Activated B cell treated with CpG ODN at 0.5 μM for 24 hours (primary cell): ENCODE results near the gene CXXC5. TPM values are rescaled to one million over a fixed set of nuclear protein-coding genes. Genes with fewer than 3 reads are reported as not detected.

ENCODE experiments used
- ATAC-seq: fragments of 200-7000 bp; cut with Tn5 transposase; one replicate; pipeline ENCODE4 v1.10.0; 2021; ENCODE audit warnings: low read depth, mild to moderate bottlenecking, moderate library complexity
- CTCF ChIA-PET: fragments of 350-600 bp; sonication (Branson Sonifier 250); formaldehyde crosslinking; loops from one replicate; lab custom pipeline; 2021; ENCODE audit warnings: antibody characterized with exemption; lab: Charles Lee
- POLR2A ChIA-PET: fragments of 350-600 bp; sonication (Branson Sonifier 250); formaldehyde crosslinking; loops from one replicate; lab custom pipeline; 2021; ENCODE audit warnings: antibody characterized with exemption; lab: Charles Lee
- DNase-seq: peaks from one replicate; pipeline ENCODE4 v3.0.0; 2022
- H3K27ac Mint-ChIP-seq: one replicate; pipeline ENCODE4 v1.8.0; 2020; ENCODE audit warnings: mixed read lengths
- H3K27me3 Mint-ChIP-seq: one replicate; pipeline ENCODE4 v1.8.0; 2021; ENCODE audit warnings: mixed read lengths
- H3K36me3 Mint-ChIP-seq: one replicate; pipeline ENCODE4 v1.8.0; 2021; ENCODE audit warnings: low read depth, mixed read lengths
- H3K4me1 Mint-ChIP-seq: one replicate; pipeline ENCODE4 v1.8.0; 2021; ENCODE audit warnings: mixed read lengths
- H3K4me3 Mint-ChIP-seq: one replicate; pipeline ENCODE4 v1.8.0; 2020; ENCODE audit warnings: mild to moderate bottlenecking, mixed read lengths
- H3K9me3 Mint-ChIP-seq: one replicate; pipeline ENCODE4 v1.8.0; 2020; ENCODE audit warnings: mixed read lengths
- intact Hi-C: fragments of 100-400 bp; cut with micrococcal nuclease; formaldehyde crosslinking; loops from one replicate; pipeline ENCODE4 v1.15.1; 2024
- total RNA-seq: library from RNA; stranded (reverse); gene quantifications from 2 replicates; pipeline ENCODE4 v1.2.3, GENCODE V29; 2022
- TF ChIP-seq, protein P1 (sequence below): fragments of 200-600 bp; IDR thresholded peaks from one replicate; pipeline ENCODE4 v1.8.0; 2022; ENCODE audit warnings: antibody characterized with exemption, mild to moderate bottlenecking

Gene CXXC5
- total RNA-seq, 1 donor from 2014 or later = 115 TPM

DNA sequence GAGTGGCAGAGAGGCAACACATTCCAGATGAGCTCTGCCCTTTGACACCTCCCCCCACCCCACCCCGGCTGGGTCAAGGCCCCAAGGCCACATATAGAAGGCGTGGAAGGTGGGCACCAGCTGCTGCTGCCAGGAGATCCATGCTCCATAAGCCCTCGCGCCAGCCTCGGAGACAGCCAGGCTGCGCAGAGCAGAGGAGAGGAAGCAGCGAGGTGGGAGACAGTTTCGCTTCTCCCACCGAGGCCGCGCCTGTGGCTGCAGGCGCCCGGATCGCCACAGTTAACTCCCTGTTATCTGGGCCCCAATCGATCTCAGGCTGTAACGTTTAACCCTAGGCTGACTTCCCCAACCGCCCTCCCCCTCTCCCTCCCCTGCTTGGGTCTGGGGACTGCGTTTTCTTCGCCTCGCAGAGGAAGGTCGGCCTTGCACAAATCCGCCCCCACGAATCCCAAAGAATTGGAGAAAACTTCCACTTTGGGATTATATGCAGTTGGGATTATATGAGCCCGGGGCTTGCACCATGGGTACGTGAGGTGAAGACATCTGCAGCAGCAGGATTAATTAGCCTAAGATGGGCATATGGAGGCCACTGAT, 1.1 kb upstream of the CXXC5 start:
- ATAC-seq (no peak), DNase-seq (peak; percentile 19)
- Mint-ChIP-seq H3K36me3 (peaks cover 11% of the 10 kb centered on the region), H3K27ac (peak overlapping the region; percentile 74), H3K27me3 (no peaks in the 10 kb centered on the region), H3K4me1 (peaks cover 66% of the 10 kb centered on the region), H3K4me3 (peak overlapping the region; percentile 81), H3K9me3 (no peaks in the 10 kb centered on the region)
- intact Hi-C loops = no loop called here
- TF ChIP-seq, protein P1, sequence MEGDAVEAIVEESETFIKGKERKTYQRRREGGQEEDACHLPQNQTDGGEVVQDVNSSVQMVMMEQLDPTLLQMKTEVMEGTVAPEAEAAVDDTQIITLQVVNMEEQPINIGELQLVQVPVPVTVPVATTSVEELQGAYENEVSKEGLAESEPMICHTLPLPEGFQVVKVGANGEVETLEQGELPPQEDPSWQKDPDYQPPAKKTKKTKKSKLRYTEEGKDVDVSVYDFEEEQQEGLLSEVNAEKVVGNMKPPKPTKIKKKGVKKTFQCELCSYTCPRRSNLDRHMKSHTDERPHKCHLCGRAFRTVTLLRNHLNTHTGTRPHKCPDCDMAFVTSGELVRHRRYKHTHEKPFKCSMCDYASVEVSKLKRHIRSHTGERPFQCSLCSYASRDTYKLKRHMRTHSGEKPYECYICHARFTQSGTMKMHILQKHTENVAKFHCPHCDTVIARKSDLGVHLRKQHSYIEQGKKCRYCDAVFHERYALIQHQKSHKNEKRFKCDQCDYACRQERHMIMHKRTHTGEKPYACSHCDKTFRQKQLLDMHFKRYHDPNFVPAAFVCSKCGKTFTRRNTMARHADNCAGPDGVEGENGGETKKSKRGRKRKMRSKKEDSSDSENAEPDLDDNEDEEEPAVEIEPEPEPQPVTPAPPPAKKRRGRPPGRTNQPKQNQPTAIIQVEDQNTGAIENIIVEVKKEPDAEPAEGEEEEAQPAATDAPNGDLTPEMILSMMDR = no peak
- ChIA-PET CTCF (interaction anchor here (1.8 to 9.8 kb wide), 2 partner anchors 12 to 43 kb away, joined by 18 to 169 read pairs; no protein-coding TSS in a partner anchor), POLR2A (interaction anchor here (1.2 to 16.5 kb wide), 8 partner anchors 11 to 103 kb away, joined by 3 to 772 read pairs (median 10); no protein-coding TSS in a partner anchor)

- Mint-ChIP-seq H3K36me3 (peaks cover 11% of the 10 kb centered on the region), H3K4me3 (peak overlapping the region; percentile 81), H3K4me1 (peaks cover 66% of the 10 kb centered on the region), H3K27ac (peak overlapping the region; percentile 74), H3K9me3 (no peaks in the 10 kb centered on the region), H3K27me3 (no peaks in the 10 kb centered on the region)
- TF ChIP-seq, protein P1 = no peak
- CTCF ChIA-PET = interaction anchor here (1.0 to 9.8 kb wide), 8 partner anchors 12 to 117 kb away, joined by 3 to 169 read pairs (median 4); partner anchors contain the start of gene UBE2D2
- intact Hi-C loops = loop anchor here (1.0 to 2.0 kb wide), 3 partner anchors 10 to 63 kb away; no protein-coding TSS in a partner anchor
- POLR2A ChIA-PET = interaction anchor here (0.6 to 16.5 kb wide), 19 partner anchors 11 to 450 kb away, joined by 3 to 772 read pairs (median 5); partner anchors contain the start of gene UBE2D2
- DNase-seq = peak; percentile 19
- no peak for ATAC-seq
Observed at GRCh38 chr5:139647506-139648204, 494 bp upstream of the CXXC5 start.

DNA sequence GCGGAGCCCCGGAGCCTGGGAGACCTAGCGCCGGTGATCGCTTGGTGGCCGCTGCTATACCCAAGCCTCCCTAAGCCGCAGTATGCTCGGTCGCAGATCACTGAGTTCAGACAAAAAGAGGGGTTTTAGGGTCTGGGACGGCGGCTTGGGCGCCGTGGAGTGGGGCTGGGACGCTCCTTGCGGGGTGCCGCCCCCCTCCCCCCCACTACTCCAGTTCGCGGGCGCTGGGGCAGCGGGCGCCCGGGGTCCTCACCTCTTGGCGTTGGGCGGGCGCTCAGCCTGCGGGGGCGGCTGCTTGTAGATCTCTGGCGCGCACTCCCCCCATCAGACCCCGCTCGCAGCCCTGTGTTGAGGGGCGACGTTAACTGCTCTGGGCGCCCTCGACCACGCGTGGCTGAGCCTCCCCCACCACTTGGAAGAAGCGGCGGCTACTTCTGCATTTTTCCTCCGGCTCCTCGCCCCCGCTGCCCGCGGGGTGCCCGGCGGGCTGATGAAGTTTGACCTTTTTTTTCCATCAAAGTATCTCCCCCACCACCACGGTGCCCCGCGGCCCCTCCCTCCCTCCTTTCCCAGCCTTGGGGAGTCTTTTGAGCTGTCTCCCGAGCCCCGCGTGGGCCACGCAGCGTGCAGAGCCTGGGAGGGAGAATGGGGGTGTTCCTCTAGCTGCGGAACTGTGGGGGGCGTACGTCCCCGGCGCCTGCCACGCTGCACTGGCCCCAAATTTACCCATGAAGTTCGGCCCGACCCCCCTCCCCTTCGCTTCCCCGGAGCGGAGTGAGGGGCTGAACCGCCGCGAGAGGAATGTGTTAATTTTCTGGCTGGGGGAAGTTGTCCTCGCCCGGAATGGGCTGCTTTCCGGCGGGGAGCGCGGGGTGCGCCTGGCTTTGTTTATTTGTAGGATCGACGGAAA, 1.2 kb downstream of the CXXC5 start:
- ChIA-PET CTCF (interaction anchor here (1.4 to 9.8 kb wide), 8 partner anchors 11 to 116 kb away, joined by 3 to 169 read pairs (median 14); no protein-coding TSS in a partner anchor), POLR2A (interaction anchor here (0.5 to 16.5 kb wide), 14 partner anchors 13 to 375 kb away, joined by 3 to 772 read pairs (median 10); no protein-coding TSS in a partner anchor)
- Mint-ChIP-seq H3K4me3 (peak overlapping the region; percentile 98), H3K9me3 (no peaks in the 10 kb centered on the region), H3K27me3 (no peaks in the 10 kb centered on the region), H3K4me1 (peaks cover 74% of the 10 kb centered on the region), H3K36me3 (peaks cover 13% of the 10 kb centered on the region), H3K27ac (peak overlapping the region; percentile 94)
- TF ChIP-seq, protein P1 = no peak
- DNase-seq (peak; percentile 61), ATAC-seq (peak; percentile 9)
- intact Hi-C loops = loop anchor here (1.0 to 2.0 kb wide), 3 partner anchors 21 to 116 kb away; no protein-coding TSS in a partner anchor

DNA sequence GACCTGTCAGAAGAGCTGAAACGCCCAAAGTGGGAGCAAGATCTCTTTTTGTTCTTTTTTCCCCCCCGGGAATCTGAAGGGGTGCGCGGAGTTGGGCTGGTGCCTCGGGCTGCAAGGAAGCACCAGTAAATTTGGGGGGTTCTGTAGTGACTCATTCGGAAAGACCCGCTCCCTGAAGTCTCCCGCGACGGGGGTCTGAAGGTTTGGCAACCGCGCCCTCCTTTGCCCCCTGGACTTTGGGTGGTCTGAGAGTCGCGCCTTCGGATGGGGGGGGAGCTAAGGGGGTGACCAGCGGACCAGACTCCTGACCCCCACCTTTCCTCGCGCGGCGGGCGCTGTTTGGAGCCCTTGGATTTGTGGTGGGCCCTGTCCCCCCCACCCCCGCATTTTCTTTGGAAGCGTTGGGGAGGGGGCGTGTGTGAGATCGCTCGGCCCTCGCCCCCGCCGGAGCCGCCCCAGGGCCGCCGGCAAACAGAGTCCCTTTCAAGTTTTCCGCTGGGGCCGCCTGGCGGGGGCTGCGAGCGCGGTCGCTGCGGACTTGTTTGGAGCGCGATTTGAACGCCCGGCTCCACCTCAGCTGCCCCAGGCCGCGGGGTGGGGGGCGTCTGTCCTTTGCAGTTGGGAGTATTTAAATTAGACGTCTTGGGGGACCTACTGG, 2.0 kb downstream of the CXXC5 start:
- intact Hi-C loops = no loop called here
- ChIA-PET CTCF (interaction anchor here (0.7 to 9.8 kb wide), 10 partner anchors 10 to 115 kb away, joined by 3 to 169 read pairs (median 7); no protein-coding TSS in a partner anchor), POLR2A (interaction anchor here (0.5 to 16.5 kb wide), 16 partner anchors 14 to 376 kb away, joined by 3 to 772 read pairs (median 4); partner anchors contain the start of gene SPATA24)
- DNase-seq (peak; percentile 57), ATAC-seq (no peak)
- TF ChIP-seq, protein P1 = no peak
- H3K27ac Mint-ChIP-seq = peak overlapping the region; percentile 94
- peak overlapping the region; percentile 98 for H3K4me3 Mint-ChIP-seq
- H3K36me3 Mint-ChIP-seq = peaks cover 13% of the 10 kb centered on the region
- no peaks in the 10 kb centered on the region for H3K27me3 Mint-ChIP-seq
- peaks cover 74% of the 10 kb centered on the region for H3K4me1 Mint-ChIP-seq
- no peaks in the 10 kb centered on the region for H3K9me3 Mint-ChIP-seq
